Uterus (tissue), 2 donors: ENCODE results near the gene NASP.

ENCODE experiments used
- CTCF ChIP-seq, 4 experiments: fragments of 200-600 bp in 2 of 4; fragments of 450-650 bp in 2 of 4; sonication (generic) in 2 of 4; IDR thresholded peaks; one replicate each; pipeline ENCODE4 v1.5.1; 2016 to 2019; ENCODE audit warnings: antibody characterized with exemption in 4 of 4, mild to moderate bottlenecking in 2 of 4, moderate library complexity in 1 of 4
- POLR2A ChIP-seq, 2 donors: fragments of 450-650 bp; IDR thresholded peaks; one replicate each; pipeline ENCODE4 v1.6.1; 2016; ENCODE audit warnings: antibody characterized with exemption in 2 of 2, mild to moderate bottlenecking in 1 of 2, moderate library complexity in 1 of 2

- no peak for TF ChIP-seq CTCF (IDR thresholded peaks at IDR 0.05)
- TF ChIP-seq POLR2A (IDR thresholded peaks at IDR 0.05): no peak
These were observed 39.3 kb upstream of the NASP start for GRCh38 chr1:45544530-45544929.
